Choroid plexus epithelial cell (primary cell): ENCODE results near the gene ZDHHC14.

Experiments
- DNase-seq: peaks from one replicate; pipeline ENCODE4 v3.0.0-alpha.2; 2010; ENCODE audit warnings: low read depth
- H3K4me3 ChIP-seq: 2 replicates; pipeline ENCODE4 v1.5.1; 2011; ENCODE audit warnings: low read depth, mild to moderate bottlenecking, control low read depth, low read length, moderate library complexity
- TF ChIP-seq, protein P1 (sequence below): conservative IDR thresholded peaks from 2 replicates; pipeline ENCODE4 v1.5.1; 2011; ENCODE audit warnings: low read depth, mild to moderate bottlenecking, control low read depth, inconsistent platforms, low read length, moderate library complexity

Gene ZDHHC14

DNA sequence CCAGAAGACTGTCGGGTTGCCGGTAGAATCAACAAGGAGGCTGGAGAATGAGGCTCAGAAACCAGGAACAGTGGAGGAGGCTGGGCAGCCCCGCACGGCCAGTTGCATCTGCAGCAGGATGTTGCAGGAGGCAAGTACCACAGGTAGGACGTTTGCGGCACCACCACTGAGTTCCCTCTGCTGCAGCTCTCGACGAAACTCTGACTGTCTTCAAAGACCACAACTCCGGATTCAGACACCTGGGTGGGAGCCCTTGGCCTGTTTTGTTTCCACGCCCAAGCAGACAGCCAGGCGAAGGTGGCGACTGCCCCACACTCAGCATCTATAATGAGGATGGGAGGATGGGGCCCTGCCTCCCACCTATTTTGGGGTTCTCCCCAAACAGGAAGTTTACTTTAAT is 218.2 kb downstream of the ZDHHC14 start:
- TF ChIP-seq, protein P1, sequence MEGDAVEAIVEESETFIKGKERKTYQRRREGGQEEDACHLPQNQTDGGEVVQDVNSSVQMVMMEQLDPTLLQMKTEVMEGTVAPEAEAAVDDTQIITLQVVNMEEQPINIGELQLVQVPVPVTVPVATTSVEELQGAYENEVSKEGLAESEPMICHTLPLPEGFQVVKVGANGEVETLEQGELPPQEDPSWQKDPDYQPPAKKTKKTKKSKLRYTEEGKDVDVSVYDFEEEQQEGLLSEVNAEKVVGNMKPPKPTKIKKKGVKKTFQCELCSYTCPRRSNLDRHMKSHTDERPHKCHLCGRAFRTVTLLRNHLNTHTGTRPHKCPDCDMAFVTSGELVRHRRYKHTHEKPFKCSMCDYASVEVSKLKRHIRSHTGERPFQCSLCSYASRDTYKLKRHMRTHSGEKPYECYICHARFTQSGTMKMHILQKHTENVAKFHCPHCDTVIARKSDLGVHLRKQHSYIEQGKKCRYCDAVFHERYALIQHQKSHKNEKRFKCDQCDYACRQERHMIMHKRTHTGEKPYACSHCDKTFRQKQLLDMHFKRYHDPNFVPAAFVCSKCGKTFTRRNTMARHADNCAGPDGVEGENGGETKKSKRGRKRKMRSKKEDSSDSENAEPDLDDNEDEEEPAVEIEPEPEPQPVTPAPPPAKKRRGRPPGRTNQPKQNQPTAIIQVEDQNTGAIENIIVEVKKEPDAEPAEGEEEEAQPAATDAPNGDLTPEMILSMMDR: no peak
- H3K4me3 ChIP-seq: no peak overlapping the region
- DNase-seq: no peak

GRCh38 chr6:157600807-157601206 is 219.8 kb downstream of the ZDHHC14 start:
- TF ChIP-seq, protein P1: no peak
- H3K4me3 ChIP-seq: no peak overlapping the region
- no peak for DNase-seq

DNA sequence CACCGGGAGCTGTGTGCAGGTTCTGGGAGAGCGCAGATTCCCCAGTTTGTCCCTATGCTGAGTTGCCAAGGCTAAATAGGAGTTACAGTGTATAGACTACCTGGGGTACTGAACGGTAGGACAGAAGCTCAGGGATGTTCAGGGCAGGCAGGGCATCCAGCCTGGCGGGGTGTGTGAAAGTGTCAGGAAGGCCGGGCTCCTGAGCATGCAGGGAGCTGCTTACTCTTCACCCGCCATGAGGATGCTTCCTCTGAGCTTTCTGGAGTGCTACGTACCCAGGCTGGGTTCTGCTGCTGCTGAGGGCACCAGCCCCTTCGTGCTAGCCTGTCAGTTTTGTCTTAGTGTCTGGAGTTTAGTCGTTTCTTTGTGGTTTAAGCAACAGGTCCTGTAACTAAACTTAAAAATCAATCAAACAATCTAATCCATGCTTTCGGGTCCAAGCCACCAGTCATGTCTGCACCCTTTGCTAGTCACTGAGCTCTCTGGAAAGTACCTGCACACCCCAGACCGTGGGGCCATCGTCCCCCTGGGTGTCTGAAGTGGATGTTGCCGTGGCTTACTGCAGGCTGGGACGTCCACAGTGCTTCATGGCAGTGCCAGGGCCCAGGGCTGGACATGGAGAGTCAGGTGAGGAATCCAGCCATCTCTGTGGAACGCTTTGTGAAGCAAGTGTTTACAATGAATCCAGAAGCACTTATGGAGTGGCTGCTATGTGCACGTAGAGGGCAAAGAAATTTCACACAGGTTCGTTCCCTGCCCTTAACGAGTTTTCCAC is 221.7 kb downstream of the ZDHHC14 start:
- TF ChIP-seq, protein P1: no peak
- no peak overlapping the region for H3K4me3 ChIP-seq
- DNase-seq: no peak

- TF ChIP-seq, protein P1: no peak
- H3K4me3 ChIP-seq: no peak overlapping the region
- DNase-seq: no peak
These were observed 222.4 kb downstream of the ZDHHC14 start for GRCh38 chr6:157603314-157603940.

GRCh38 chr6:157603971-157604370 is 223.0 kb downstream of the ZDHHC14 start:
- H3K4me3 ChIP-seq: no peak overlapping the region
- TF ChIP-seq, protein P1: no peak
- no peak for DNase-seq

- TF ChIP-seq, protein P1: no peak
- DNase-seq: no peak
- no peak overlapping the region for H3K4me3 ChIP-seq
These were observed 223.8 kb downstream of the ZDHHC14 start for GRCh38 chr6:157604816-157605215.

DNA sequence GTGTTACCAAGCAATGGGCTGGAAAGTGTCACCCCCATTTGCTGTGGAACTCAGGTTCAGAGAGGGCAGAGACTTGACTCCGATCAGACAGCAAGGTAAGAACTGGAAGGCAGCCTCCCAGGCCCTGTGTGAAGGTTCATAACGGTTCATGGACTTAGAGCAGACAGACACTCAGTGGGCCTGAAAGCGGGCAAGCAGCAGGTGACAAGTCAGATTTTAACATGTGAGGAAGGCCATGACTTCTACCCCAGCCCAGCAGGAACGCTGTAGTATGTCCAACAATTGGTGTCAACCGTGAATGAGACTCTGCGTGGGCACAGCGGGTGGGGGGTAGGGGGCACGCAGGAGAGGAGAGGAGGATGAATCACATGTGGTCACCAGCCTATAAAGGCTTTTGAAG is 224.5 kb downstream of the ZDHHC14 start:
- DNase-seq: no peak
- TF ChIP-seq, protein P1: no peak

More for the DNA sequence above, 224.5 kb downstream of the ZDHHC14 start:
- H3K4me3 ChIP-seq: no peak overlapping the region
